Lower leg skin (tissue), 3 donors: Measurements from ENCODE around the gene PHLDA1.

Experiments
- CTCF ChIP-seq, 3 donors: fragments of 450-650 bp; IDR thresholded peaks; one replicate each; pipeline ENCODE4 v1.5.1; 2016; ENCODE audit warnings: antibody characterized with exemption in 3 of 3, mild to moderate bottlenecking in 3 of 3, moderate library complexity in 2 of 3
- POLR2A ChIP-seq, 2 donors: fragments of 450-650 bp; IDR thresholded peaks; one replicate each; pipeline ENCODE4 v1.6.1; 2016 to 2017; ENCODE audit warnings: antibody characterized with exemption in 2 of 2, mild to moderate bottlenecking in 1 of 2, moderate library complexity in 1 of 2

- no peak for TF ChIP-seq CTCF (IDR thresholded peaks at IDR 0.05)
- no peak for TF ChIP-seq POLR2A (IDR thresholded peaks at IDR 0.05)
Measured at GRCh38 chr12:76026643-76027063, 4.9 kb downstream of the PHLDA1 start.
